Natural killer cell (primary cell): ENCODE measurements around the gene MAPK11. TPM values are rescaled to one million over a fixed set of nuclear protein-coding genes. Genes with fewer than 3 reads are reported as not detected.

Source experiments
- ATAC-seq, 3 donors: fragments of 150-1000 bp in 2 of 3; fragments of 200-7000 bp in 1 of 3; cut with Tn5 transposase; 1 replicate in 1 of 3; 2 replicates in 2 of 3; pipeline ENCODE4 v1.10.0; 2021; ENCODE audit warnings: mild to moderate bottlenecking in 2 of 3, moderate library complexity in 2 of 3
- DNase-seq, 2 donors: peaks; one replicate each; pipeline versions ENCODE4 v3.0.0 to v3.0.0-alpha.2; 2013 to 2021; ENCODE audit warnings: mixed read lengths in 1 of 2
- H3K27ac ChIP-seq: one replicate; pipeline ENCODE4 v1.5.1; 2013; ENCODE audit warnings: mild to moderate bottlenecking, low read length
- H3K27me3 ChIP-seq: one replicate; pipeline ENCODE4 v1.6.1; 2013; ENCODE audit warnings: low read length; ENCODE audit not compliant: control insufficient read depth, insufficient read depth
- H3K36me3 ChIP-seq: one replicate; pipeline ENCODE4 v1.6.1; 2013; ENCODE audit warnings: low read length; ENCODE audit not compliant: control insufficient read depth, insufficient read depth
- H3K4me1 ChIP-seq: one replicate; pipeline ENCODE4 v1.6.1; 2013; ENCODE audit warnings: low read length; ENCODE audit not compliant: control insufficient read depth, insufficient read depth
- H3K4me3 ChIP-seq: one replicate; pipeline ENCODE4 v1.5.1; 2013; ENCODE audit warnings: low read length
- H3K9me3 ChIP-seq: one replicate; pipeline ENCODE4 v1.6.1; 2013; ENCODE audit warnings: low read length; ENCODE audit not compliant: control insufficient read depth, insufficient read depth
- H3K27ac Mint-ChIP-seq, 2 donors: one replicate each; pipeline ENCODE4 v1.8.0; 2022; ENCODE audit warnings: mild to moderate bottlenecking in 2 of 2, mixed read lengths in 2 of 2, moderate library complexity in 1 of 2
- H3K27me3 Mint-ChIP-seq, 2 donors: one replicate each; pipeline ENCODE4 v1.8.0; 2022; ENCODE audit warnings: low read depth in 2 of 2, mixed read lengths in 2 of 2
- H3K36me3 Mint-ChIP-seq: one replicate; pipeline ENCODE4 v1.8.0; 2022; ENCODE audit warnings: mixed read lengths
- H3K4me1 Mint-ChIP-seq, 2 donors: one replicate each; pipeline ENCODE4 v1.8.0; 2022; ENCODE audit warnings: mixed read lengths in 2 of 2
- H3K4me3 Mint-ChIP-seq: one replicate; pipeline ENCODE4 v1.8.0; 2022; ENCODE audit warnings: mild to moderate bottlenecking, moderate library complexity, mixed read lengths
- H3K9me3 Mint-ChIP-seq, 2 donors: one replicate each; pipeline ENCODE4 v1.8.0; 2022; ENCODE audit warnings: mixed read lengths in 2 of 2
- CTCF ChIP-seq: fragments of 200-600 bp; IDR thresholded peaks from one replicate; pipeline ENCODE4 v1.8.0; 2022; ENCODE audit warnings: antibody characterized with exemption
- WGBS: methylation state at CpG from one replicate; pipeline ENCODE4 v1.1.7; 2013; ENCODE audit warnings: missing lambda C conversion rate; ENCODE audit not compliant: insufficient coverage; 5-methylcytosine and 5-hydroxymethylcytosine counted together
- intact Hi-C: fragments of 100-400 bp; cut with micrococcal nuclease; formaldehyde crosslinking; loops from one replicate; pipeline ENCODE4 v1.14.2; 2022
- total RNA-seq, 4 donors: library from RNA; stranded (reverse); fragments of 120-200 nt in 1 of 4; gene quantifications; one replicate each; pipeline versions ENCODE4 v1.2.3 to v1.2.4, GENCODE V29; 2013 to 2022

MAPK11 gene
- total RNA-seq, 3 donors from 2014 or later (not counting 1 experiment from before 2014, with no cell fraction given) = 2.2 to 3.1 (median 2.2) TPM

DNA sequence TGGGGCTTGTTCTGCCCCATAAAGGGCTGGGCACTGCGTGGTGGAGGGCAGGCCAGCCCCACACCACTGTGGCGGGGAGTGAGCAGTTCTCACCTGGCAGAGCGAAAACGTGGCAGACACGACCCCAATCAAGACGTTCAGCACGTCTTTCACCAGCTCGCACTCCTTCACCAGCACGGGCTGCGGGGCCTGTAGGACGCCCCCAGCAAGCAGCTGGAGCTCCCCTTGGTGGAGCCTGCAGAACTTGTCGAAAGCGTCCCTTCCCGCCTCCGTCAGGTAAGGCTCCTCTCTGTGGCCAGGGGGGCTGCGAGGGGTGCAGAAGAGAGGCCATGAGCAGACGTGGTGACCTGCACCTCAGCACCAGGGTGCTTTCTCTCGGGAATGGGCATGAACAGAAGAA, 37.0 kb downstream of the MAPK11 start:
- Mint-ChIP-seq H3K36me3 (no peaks in the 10 kb centered on the region), H3K4me1 (peaks cover 20 to 36% of the 10 kb centered on the region in 2 donors)

DNA sequence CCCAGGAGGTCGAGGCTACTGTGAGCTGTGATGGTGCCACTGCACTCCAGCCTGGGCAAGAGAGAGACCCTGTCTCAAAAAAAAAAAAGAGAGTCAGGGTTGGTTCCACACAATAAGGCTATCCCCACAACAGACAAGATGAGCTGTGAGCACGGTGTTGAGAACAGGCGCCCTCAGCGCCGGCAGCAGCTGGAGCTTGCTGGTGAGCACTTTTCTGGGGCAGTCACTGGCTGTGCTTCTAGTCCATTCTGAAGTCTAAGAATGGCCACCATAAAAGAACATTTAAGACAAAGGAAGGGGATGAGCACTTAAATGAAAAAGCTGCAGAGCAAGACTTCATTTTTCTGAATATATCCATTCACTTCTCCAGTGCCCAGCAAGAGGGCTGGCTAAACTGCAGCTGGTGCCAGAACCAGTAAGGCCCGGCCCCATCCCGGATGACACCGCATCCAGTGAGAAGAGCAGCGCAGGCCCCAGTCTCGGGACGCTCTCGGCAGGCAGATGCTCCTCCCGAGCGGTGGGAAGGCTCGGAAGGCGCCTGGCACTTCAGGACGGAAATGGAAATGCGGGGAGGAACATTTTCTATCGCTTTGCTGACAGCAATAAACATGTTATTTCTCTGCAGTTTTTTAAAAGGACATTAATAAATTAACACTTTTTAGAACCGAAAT, 37.6 kb downstream of the MAPK11 start:
- 97% methylated on average over 20 of the region's 20 CpGs for WGBS

More for the DNA sequence above, 37.0 kb downstream of the MAPK11 start:
- Mint-ChIP-seq H3K9me3 (no peaks in the 10 kb centered on the region), H3K4me3 (no peak overlapping the region), H3K27me3 (no peaks in the 10 kb centered on the region), H3K27ac (no peak overlapping the region)
- Histone ChIP-seq H3K9me3 (no peaks in the 10 kb centered on the region), H3K27me3 (no peaks in the 10 kb centered on the region), H3K36me3 (peaks cover 22% of the 10 kb centered on the region), H3K27ac (no peak overlapping the region), H3K4me3 (no peak overlapping the region), H3K4me1 (peaks cover 8% of the 10 kb centered on the region)
- intact Hi-C loops = no loop called here
- ATAC-seq = no peak
- no peak for DNase-seq
- TF ChIP-seq CTCF = no peak
- WGBS = 92% methylated on average over 18 of the region's 18 CpGs

GRCh38 chr22:50229370-50229769, 40.8 kb downstream of the MAPK11 start:
- ATAC-seq (no peak), DNase-seq (no peak)
- intact Hi-C loops = no loop called here
- Mint-ChIP-seq H3K4me3 (no peak overlapping the region), H3K9me3 (no peaks in the 10 kb centered on the region), H3K4me1 (peaks cover 7 to 19% of the 10 kb centered on the region in 2 donors), H3K27me3 (no peaks in the 10 kb centered on the region), H3K36me3 (peaks cover under 1% of the 10 kb centered on the region), H3K27ac (peak overlapping the region in 1 of 2 donors; percentile 65)
- 98% methylated on average over 15 of the region's 16 CpGs for WGBS
- H3K4me1 ChIP-seq = no peaks in the 10 kb centered on the region
- no peaks in the 10 kb centered on the region for H3K9me3 ChIP-seq
- no peak overlapping the region for H3K27ac ChIP-seq
- no peak overlapping the region for H3K4me3 ChIP-seq
- peaks cover 45% of the 10 kb centered on the region for H3K36me3 ChIP-seq
- no peaks in the 10 kb centered on the region for H3K27me3 ChIP-seq
- TF ChIP-seq CTCF = no peak

More for the DNA sequence above, 37.6 kb downstream of the MAPK11 start:
- Mint-ChIP-seq H3K27ac (no peak overlapping the region), H3K4me1 (peaks cover 20 to 36% of the 10 kb centered on the region in 2 donors), H3K36me3 (no peaks in the 10 kb centered on the region), H3K27me3 (no peaks in the 10 kb centered on the region), H3K4me3 (no peak overlapping the region), H3K9me3 (no peaks in the 10 kb centered on the region)
- intact Hi-C loops = no loop called here
- no peaks in the 10 kb centered on the region for H3K9me3 ChIP-seq
- DNase-seq (no peak), ATAC-seq (no peak)
- H3K27ac ChIP-seq = no peak overlapping the region
- no peaks in the 10 kb centered on the region for H3K27me3 ChIP-seq
- peaks cover 23% of the 10 kb centered on the region for H3K36me3 ChIP-seq
- no peak overlapping the region for H3K4me3 ChIP-seq
- TF ChIP-seq CTCF = no peak
- H3K4me1 ChIP-seq = peaks cover 8% of the 10 kb centered on the region

DNA sequence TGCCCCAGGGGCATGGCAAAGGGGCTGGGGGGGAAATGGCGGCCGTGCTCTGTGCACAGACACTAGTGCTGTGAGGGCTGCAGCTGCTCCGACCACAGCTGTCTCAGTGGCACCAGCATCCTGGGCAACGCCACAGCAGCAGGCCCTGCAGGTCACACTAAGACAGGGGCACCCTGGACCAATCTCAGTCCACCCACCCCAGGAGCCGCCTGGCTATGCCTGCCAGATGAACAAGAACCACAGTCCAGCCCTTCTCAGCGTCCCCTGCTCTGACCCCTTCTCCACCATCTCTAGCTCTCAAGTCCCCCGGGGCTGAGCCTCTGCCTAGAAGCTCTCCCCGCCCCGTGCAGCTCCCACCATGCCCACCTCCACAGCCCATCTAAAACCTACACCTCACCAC, 41.8 kb downstream of the MAPK11 start:
- intact Hi-C loops = no loop called here
- DNase-seq (no peak), ATAC-seq (no peak)
- H3K36me3 Mint-ChIP-seq = peaks cover 7% of the 10 kb centered on the region
- no peaks in the 10 kb centered on the region for H3K9me3 Mint-ChIP-seq
- peaks cover 0 to 11% of the 10 kb centered on the region in 2 donors for H3K4me1 Mint-ChIP-seq
- H3K4me3 Mint-ChIP-seq = no peak overlapping the region
- H3K27ac ChIP-seq = no peak overlapping the region
- H3K4me3 ChIP-seq = no peak overlapping the region
- H3K9me3 ChIP-seq = no peaks in the 10 kb centered on the region
- H3K4me1 ChIP-seq = no peaks in the 10 kb centered on the region
- H3K27me3 Mint-ChIP-seq = no peaks in the 10 kb centered on the region
- peak overlapping the region in 1 of 2 donors; percentile 65 for H3K27ac Mint-ChIP-seq
- H3K27me3 ChIP-seq = no peaks in the 10 kb centered on the region
- H3K36me3 ChIP-seq = peaks cover 49% of the 10 kb centered on the region
- no peak for TF ChIP-seq CTCF
- 94% methylated on average over 9 of the region's 9 CpGs for WGBS
